ENCODE results near the gene HIGD1C. TPM values are rescaled to one million over a fixed set of nuclear protein-coding genes. Genes with fewer than 3 reads are reported as not detected.
"Not testable (repeated sequence)": the region's sequence is repeated elsewhere in the genome, so short reads cannot be mapped to it uniquely, and the experiment has no call there.

HIGD1C gene
- total RNA-seq, 2 experiments from 2014 or later: not detected

DNA sequence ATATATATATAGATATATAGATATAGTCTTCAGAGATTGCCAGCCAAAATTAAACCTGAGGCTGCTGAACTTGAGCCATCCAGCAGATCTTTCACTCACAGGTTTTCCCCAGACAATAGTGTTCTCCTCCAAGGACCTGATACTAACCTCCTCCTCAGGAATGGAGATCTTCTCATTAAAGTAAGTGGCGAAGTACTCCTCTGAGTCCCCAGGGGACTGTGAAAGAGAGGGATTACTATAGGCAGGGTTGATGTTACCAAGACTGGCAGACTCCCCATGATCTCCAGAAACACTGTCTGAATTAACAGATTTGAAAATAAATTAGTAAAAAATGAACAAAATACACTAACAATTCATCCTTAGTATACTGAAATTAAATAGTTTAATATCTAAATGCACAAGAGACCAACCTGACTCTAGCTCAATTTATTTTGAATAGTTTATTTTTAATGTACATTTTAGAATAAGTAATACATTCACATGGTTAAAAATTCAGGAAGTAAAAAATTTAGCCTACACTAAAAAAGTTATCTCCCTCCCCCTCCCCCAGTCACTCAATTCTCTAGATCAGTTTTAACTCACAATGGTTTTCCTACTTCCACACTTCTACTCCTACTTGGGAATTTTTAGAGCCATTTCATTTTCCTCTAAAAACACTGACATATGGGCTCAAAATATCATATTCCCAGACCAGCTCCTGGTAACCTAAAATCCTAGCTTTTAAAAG lies 56.1 kb downstream of the HIGD1C start:
- CTCF ChIA-PET: no interaction called here
- POLR2A ChIA-PET: interaction anchor here (1.9 kb wide), 1 partner anchor 18 kb away, joined by 9 read pairs; the partner anchor contains the start of gene SLC11A2

DNA sequence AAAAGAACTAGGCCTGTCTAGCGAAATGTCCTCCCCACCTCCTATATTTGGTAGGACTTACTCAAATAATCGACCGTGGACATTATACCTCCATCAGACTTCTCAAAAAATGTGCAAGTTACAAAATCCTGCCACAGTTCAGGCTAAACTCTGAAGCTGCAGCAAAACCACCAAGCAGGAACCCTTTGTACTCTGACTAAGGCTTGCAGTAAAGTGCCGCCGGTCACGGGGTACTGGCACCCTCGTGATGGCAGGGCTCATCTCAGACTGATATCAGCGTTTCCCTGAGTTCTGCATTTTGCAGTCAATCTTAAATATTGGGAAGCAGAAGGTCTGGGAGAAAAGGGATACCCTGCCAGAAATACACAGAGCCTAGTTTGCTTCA lies 56.7 kb downstream of the HIGD1C start:
- ChIA-PET CTCF (interaction anchor here (1.4 kb wide), 1 partner anchor 17 kb away, joined by 6 read pairs; the partner anchor contains the start of gene SLC11A2), POLR2A (interaction anchor here (1.9 kb wide), 1 partner anchor 17 kb away, joined by 9 read pairs; the partner anchor contains the start of gene SLC11A2)

DNA sequence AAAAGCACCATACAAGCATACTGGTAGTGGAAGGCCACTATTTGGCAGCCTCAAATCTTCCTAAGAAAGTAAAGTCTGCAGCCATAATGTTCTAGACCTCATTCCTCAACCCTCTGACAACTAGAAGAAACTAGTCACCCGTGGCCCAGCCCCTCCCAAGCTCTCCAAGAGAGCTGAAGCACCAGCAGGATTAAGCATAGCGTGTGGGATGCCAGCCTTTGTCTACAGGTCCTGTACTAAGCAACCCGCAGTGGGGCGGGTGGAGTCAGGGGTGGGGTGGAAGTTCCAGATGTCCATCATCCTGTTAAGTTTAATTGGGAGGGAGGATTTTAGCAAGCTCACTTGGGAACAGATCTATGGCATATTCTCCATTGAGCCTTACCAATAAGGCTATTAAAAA lies 59.6 kb downstream of the HIGD1C start:
- ChIA-PET CTCF (interaction anchor here (1.9 to 2.1 kb wide), 2 partner anchors 10 to 15 kb away, joined by 6 read pairs; no protein-coding TSS in a partner anchor), POLR2A (interaction anchor here (0.5 to 0.9 kb wide), 2 partner anchors 10 to 472 kb away, joined by 3 to 5 read pairs; no protein-coding TSS in a partner anchor)

DNA sequence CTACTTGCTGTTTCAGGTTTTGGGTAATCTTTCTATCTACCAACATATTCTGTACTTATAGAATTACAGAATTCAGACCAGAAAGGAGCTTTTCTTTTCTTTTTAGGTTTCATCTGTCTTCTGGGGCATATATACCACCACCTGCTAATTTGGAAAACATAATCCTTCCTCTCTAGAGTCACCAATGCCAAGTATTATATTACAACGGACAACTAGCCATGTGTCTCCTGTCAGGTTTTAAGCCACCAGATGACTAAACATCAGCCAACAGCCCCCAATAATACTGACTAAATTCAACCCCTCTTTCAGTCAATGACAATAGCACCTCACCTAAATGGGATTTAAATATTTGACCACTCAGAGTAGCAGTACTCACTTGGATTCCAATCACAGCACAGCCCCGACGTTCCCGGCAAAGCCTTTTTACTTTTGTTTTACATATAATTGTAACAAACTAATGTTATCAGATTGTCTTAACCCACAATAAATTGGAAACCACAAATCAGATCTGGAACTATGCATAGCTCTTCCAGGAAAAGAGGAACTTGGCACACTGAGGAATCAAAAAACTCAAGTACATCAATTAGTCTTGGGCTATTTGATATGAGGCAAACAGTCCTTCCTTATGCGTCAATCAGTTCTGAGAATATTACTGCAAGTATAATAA lies 60.4 kb downstream of the HIGD1C start:
- ChIA-PET CTCF (interaction anchor here (2.1 kb wide), 1 partner anchor 9 kb away, joined by 6 read pairs; no protein-coding TSS in a partner anchor), POLR2A (interaction anchor here (0.8 to 0.9 kb wide), 2 partner anchors 9 to 12 kb away, joined by 3 read pairs; no protein-coding TSS in a partner anchor)

DNA sequence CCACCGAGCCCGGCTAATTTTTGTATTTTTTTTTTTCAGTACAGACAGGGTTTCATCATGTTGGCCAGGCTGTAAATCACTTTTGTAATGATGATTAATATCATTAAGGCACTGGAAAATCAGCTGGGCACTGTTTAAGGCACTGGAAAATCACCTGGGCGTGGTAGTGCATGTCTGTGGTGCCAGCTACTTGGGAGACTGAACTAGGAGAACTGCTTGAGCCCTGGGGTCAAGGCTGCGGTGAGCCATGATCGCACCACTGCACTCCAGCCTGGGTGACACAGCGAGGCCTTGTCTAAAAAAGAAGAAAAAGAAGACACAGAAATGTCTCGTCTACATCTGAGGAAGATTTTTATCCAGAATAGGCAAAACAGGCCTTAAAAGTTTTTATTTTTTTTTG lies 61.1 kb downstream of the HIGD1C start:
- POLR2A ChIA-PET: interaction anchor here (0.8 kb wide), 1 partner anchor 12 kb away, joined by 3 read pairs; no protein-coding TSS in a partner anchor
- CTCF ChIA-PET: interaction anchor here (2.1 kb wide), 1 partner anchor 9 kb away, joined by 6 read pairs; no protein-coding TSS in a partner anchor

DNA sequence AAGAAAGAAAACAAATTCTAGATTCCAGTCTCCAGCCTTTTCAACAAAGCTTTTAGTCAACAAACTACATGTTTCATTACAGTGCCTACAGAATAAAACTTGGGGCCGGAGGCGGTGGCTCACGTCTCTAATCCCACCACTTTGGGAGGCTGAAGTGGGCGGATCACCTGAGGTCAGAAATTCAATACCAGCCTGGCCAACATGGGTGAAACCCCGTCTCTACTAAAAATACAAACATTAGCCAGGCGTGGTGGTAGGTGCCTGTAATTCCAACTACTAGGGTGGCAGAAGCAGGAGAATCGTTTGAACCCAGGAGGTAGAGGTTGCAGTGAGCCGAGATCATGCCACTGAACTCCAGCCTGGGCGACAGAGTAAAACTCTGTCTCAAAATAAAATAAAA lies 62.1 kb downstream of the HIGD1C start:
- POLR2A ChIA-PET, CTCF ChIA-PET: not testable (repeated sequence)

DNA sequence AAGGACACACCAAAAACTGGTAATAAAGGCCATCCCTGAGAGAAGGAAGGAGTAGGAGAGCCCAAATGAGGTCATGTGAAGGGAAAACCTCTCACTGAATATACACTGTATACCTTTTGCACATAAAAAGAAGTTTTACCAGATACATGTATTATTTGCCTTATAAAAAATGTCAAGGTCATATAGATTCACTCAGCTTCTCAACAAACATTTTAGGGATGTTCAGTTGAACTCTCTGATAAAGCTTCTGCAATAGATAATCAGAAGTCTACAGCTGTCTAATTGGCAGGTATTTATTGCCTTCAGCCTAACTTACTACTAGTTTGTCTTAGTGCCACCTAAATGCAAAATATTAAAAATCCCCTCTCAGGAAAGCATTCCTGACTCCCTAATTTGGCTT lies 65.1 kb downstream of the HIGD1C start:
- CTCF ChIA-PET: no interaction called here
- POLR2A ChIA-PET: no interaction called here

DNA sequence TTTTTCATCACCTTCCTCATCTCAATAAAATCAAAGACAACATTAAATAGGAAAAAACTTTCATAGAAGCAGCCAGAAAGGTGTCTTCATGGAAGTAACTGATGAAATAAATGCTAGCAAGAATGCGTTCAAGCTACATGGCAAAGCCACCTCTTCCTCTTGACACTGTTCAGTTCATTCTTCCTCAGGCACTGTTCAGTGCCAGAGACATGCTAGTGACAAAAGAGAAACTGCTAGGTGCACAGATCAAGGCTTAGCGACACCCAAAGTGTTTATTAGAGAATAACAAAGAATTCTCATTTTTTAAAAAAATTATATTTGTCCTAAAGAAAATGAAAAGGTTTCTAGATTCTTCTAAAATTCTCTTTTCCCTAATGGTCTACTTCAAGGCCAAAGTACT lies 66.6 kb downstream of the HIGD1C start:
- ChIA-PET POLR2A (no interaction called here), CTCF (interaction anchor here (1.2 kb wide), 1 partner anchor 9 kb away, joined by 5 read pairs; no protein-coding TSS in a partner anchor)

DNA sequence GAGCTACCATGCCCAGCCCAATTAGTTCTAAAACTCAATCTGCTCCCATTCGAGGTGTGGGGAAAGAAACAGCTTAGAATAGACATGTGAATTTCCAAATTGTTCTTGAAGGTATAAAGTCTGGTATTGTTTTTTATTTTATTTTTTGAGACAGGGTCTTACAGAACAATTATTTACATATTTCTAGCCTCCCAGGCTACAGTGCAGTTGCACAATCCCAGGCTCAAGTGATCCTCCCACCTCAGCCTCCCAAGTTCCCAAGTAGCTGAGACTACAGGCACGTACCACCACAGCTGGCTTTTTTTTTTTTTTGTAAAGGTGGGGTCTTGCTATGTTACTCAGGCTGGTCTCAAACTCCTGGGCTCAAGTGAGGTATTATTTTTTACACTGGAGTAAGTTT lies 67.6 kb downstream of the HIGD1C start:
- CTCF ChIA-PET: no interaction called here
- POLR2A ChIA-PET: no interaction called here

Other genes starting within 250 kb of the HIGD1C start
- gene ATF1, start 188.4 kb upstream of the HIGD1C start, total RNA-seq: 10 to 100 TPM; 47.6 to 48.7 TPM
- not detected for gene TMPRSS12, start 109.6 kb upstream of the HIGD1C start, total RNA-seq
- gene SLC11A2, start 73.8 kb downstream of the HIGD1C start, total RNA-seq: 10 to 100 TPM; 33.4 to 33.8 TPM
- 10 to 100 TPM; 61.4 to 68.9 TPM for gene LETMD1, start 95.8 kb downstream of the HIGD1C start, total RNA-seq
- 10 to 100 TPM; 16.8 to 17.3 TPM for gene CSRNP2, start 131.1 kb downstream of the HIGD1C start, total RNA-seq
- gene TFCP2, start 220.6 kb downstream of the HIGD1C start, total RNA-seq: 10 to 100 TPM; 37.4 to 39.5 TPM

All from activated CD8-positive, alpha-beta memory T cell treated with anti-CD3 and anti-CD28 coated beads for 36 hours (primary cell).